Small intestine (tissue), 7 donors: Measurements from ENCODE around the gene MEIS2. TPM values are rescaled to one million over a fixed set of nuclear protein-coding genes. Genes with fewer than 3 reads are reported as not detected.

Experiments
- DNase-seq, 2 donors: peaks; one replicate each; pipeline versions ENCODE4 v3.0.0 to v3.0.0-alpha.2; 2013
- FAIRE-seq: peaks from 2 replicates; lab custom pipeline; 2012; peaks lifted over from hg19 to GRCh38; lab: Jason Lieb, UNC
- H3K27ac ChIP-seq, 3 donors: one replicate each; pipeline ENCODE4 v1.5.1; 2013; ENCODE audit warnings: low read length in 2 of 3, mild to moderate bottlenecking in 2 of 3, control low read depth in 1 of 3, inconsistent platforms in 1 of 3, low read depth in 1 of 3, moderate library complexity in 1 of 3
- H3K27me3 ChIP-seq, 3 donors: one replicate each; pipeline ENCODE4 v1.6.1; 2013; ENCODE audit warnings: low read length in 3 of 3, inconsistent platforms in 1 of 3; ENCODE audit not compliant: control insufficient read depth in 3 of 3, insufficient read depth in 3 of 3
- H3K36me3 ChIP-seq, 3 donors: one replicate each; pipeline ENCODE4 v1.6.1; 2013; ENCODE audit warnings: low read length in 3 of 3, inconsistent platforms in 1 of 3, low read depth in 1 of 3, mild to moderate bottlenecking in 1 of 3, moderate library complexity in 1 of 3; ENCODE audit not compliant: control insufficient read depth in 3 of 3, insufficient read depth in 2 of 3
- H3K4me1 ChIP-seq, 3 donors: one replicate each; pipeline ENCODE4 v1.6.1; 2013; ENCODE audit warnings: low read length in 2 of 3, inconsistent platforms in 1 of 3, low read depth in 1 of 3, mild to moderate bottlenecking in 1 of 3, moderate library complexity in 1 of 3; ENCODE audit not compliant: control insufficient read depth in 3 of 3, insufficient read depth in 2 of 3
- H3K4me3 ChIP-seq, 3 donors: one replicate each; pipeline ENCODE4 v1.5.1; 2013; ENCODE audit warnings: low read length in 3 of 3, control low read depth in 1 of 3, inconsistent platforms in 1 of 3, low read depth in 1 of 3, mild to moderate bottlenecking in 1 of 3, moderate library complexity in 1 of 3
- H3K9me3 ChIP-seq, 2 donors: one replicate each; pipeline ENCODE4 v1.6.1; 2013; ENCODE audit warnings: low read depth in 1 of 2, low read length in 1 of 2; ENCODE audit not compliant: control insufficient read depth in 2 of 2, insufficient read depth in 1 of 2
- WGBS, 3 donors: extraction: QIAGEN DNeasy Blood & Tissue Kit; methylation state at CpG; one replicate each; pipeline ENCODE4 v1.1.7; 2013; 5-methylcytosine and 5-hydroxymethylcytosine counted together
- polyA plus RNA-seq, 4 donors: library from polyadenylated mRNA; stranded (reverse) in 3 of 4; unstranded in 1 of 4; fragments of 200-250 nt in 3 of 4; fragments of 120-200 nt in 1 of 4; gene quantifications; one replicate each; pipeline versions ENCODE4 v1.2.1 to v1.2.3, GENCODE V29; 2013
- donor health status: healthy with polysubstance abuse.
- donor health status: control.
- donor health status: control.
- donor health status: Bipolar disorder and iron deficiency.
- donor health status: healthy.

The MEIS2 gene
- polyA plus RNA-seq, 4 donors, result 5.4 to 13.2 (median 10.2) TPM

GRCh38 chr15:37072181-37072580 is 28.2 kb downstream of the MEIS2 start:
- Histone ChIP-seq H3K27me3 (no peaks in the 10 kb centered on the region), H3K36me3 (no peaks in the 10 kb centered on the region), H3K27ac (no peak overlapping the region), H3K4me3 (no peak overlapping the region), H3K4me1 (no peaks in the 10 kb centered on the region), H3K9me3 (no peaks in the 10 kb centered on the region)
- 89 to 98% (median 97%) methylated on average over 1 of the region's 1 CpG for WGBS, 3 donors
- DNase-seq (no peak), FAIRE-seq (no peak)

DNA sequence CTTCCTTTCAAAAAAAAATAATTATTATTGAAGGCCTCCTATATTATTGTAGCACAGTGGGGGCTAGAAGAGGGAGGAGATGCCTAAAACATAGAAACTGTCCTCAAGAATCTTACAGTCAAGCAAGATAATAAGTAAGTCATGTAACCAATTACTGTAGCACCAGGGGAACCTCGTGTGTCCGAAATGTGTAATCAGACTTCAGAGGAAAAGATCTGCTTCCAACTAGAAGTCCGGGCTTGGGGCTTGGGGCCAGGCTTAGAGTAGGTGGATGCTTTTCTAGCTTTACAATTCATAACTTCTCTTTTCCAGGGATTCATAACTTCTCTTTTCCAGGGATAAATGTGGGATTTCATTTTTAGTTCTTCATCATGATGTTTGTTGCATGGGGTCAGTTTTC is 29.2 kb downstream of the MEIS2 start:
- Histone ChIP-seq H3K4me3 (no peak overlapping the region), H3K27ac (no peak overlapping the region), H3K9me3 (no peaks in the 10 kb centered on the region), H3K27me3 (no peaks in the 10 kb centered on the region), H3K36me3 (no peaks in the 10 kb centered on the region), H3K4me1 (no peaks in the 10 kb centered on the region)
- WGBS, 3 donors, result 80 to 90% (median 88%) methylated on average over 3 of the region's 3 CpGs
- no peak for FAIRE-seq
- no peak for DNase-seq

- DNase-seq (no peak), FAIRE-seq (no peak)
- 44 to 77% (median 74%) methylated on average over 2 of the region's 2 CpGs for WGBS, 3 donors
Observed at GRCh38 chr15:37070686-37071085, 29.7 kb downstream of the MEIS2 start.

GRCh38 chr15:37061996-37062395 is 38.4 kb downstream of the MEIS2 start:
- no peak for FAIRE-seq
- peak in 1 of 2 donors; percentile 27 for DNase-seq
- Histone ChIP-seq H3K27me3 (no peaks in the 10 kb centered on the region), H3K9me3 (no peaks in the 10 kb centered on the region), H3K36me3 (no peaks in the 10 kb centered on the region), H3K4me1 (no peaks in the 10 kb centered on the region), H3K4me3 (no peak overlapping the region), H3K27ac (no peak overlapping the region)
- WGBS, 3 donors, result 68 to 91% (median 81%) methylated on average over 1 of the region's 1 CpG

More at GRCh38 chr15:37070686-37071085, 29.7 kb downstream of the MEIS2 start:
- Histone ChIP-seq H3K4me1 (no peaks in the 10 kb centered on the region), H3K27me3 (no peaks in the 10 kb centered on the region), H3K9me3 (no peaks in the 10 kb centered on the region), H3K27ac (no peak overlapping the region), H3K4me3 (no peak overlapping the region), H3K36me3 (no peaks in the 10 kb centered on the region)

- Histone ChIP-seq H3K4me3 (no peak overlapping the region), H3K36me3 (peaks cover 0 to 2% (median 0%) of the 10 kb centered on the region in 3 donors), H3K4me1 (no peaks in the 10 kb centered on the region), H3K27me3 (no peaks in the 10 kb centered on the region), H3K27ac (no peak overlapping the region), H3K9me3 (no peaks in the 10 kb centered on the region)
- 9 to 20% (median 19%) methylated on average over 2 of the region's 2 CpGs for WGBS, 3 donors
- no peak for DNase-seq
- FAIRE-seq, result no peak
Observed at GRCh38 chr15:37059086-37059485, 41.3 kb downstream of the MEIS2 start.

DNA sequence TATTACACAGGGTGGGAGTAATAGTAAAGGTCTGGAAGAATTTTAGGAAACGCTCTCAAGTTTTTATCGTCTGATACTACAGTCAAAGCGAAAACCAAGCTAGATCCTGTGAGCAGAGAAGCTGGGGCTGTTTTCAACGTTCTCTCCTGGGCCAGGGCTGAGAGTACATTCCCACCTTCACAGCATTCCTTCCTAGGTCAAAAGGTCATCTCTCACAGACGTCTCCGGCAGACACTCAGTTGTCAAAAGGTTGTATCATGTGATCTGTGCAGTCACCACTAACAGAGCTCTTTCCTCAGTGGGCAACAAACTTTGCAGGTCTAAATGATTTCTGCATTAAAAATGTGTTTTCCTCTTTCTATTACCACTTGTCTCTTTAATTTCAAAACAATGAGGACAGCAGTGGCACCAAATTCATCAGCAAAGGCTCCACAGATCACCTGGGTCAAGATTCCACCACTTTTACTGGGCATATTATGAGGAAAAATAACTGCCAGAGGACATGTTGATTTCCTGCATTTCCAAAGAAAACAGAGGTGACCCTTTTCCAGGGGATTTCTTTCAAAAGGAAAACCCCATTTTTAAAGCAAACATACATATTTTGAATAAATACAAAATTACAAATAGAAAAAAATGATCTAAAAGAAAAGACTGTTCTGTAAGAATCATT is 41.9 kb downstream of the MEIS2 start:
- H3K27ac ChIP-seq, result no peak overlapping the region
- 65 to 67% (median 66%) methylated on average over 6 of the region's 6 CpGs for WGBS, 3 donors
- FAIRE-seq (no peak), DNase-seq (no peak)
- H3K36me3 ChIP-seq, result peaks cover 0 to 2% (median 0%) of the 10 kb centered on the region in 3 donors
- no peaks in the 10 kb centered on the region for H3K9me3 ChIP-seq
- H3K4me3 ChIP-seq, result no peak overlapping the region
- no peaks in the 10 kb centered on the region for H3K4me1 ChIP-seq
- no peaks in the 10 kb centered on the region for H3K27me3 ChIP-seq

DNA sequence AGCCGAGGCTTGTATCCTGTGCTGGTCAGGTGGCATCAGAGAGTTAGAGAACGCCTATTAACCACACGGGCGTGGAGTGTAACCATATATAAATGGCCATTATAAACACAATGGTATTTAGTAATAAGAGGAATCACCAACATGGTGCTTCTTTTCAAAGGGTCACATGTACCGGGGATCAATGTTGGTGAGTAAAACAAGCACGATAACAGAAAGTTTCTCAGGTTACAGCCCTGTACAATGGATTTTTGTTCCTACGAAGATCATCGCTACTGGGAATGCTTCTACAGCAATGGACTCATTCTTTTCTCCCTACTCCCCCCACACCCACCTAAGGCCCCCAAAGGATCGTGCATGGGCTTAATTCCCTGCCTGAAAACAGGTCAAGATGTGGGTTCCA is 42.5 kb downstream of the MEIS2 start:
- WGBS, 3 donors, result 90 to 94% (median 91%) methylated on average over 9 of the region's 9 CpGs
- FAIRE-seq, result no peak
- no peak for DNase-seq
- H3K4me3 ChIP-seq, result no peak overlapping the region
- H3K9me3 ChIP-seq, result no peaks in the 10 kb centered on the region
- peaks cover 0 to 2% (median 0%) of the 10 kb centered on the region in 3 donors for H3K36me3 ChIP-seq
- H3K27me3 ChIP-seq, result no peaks in the 10 kb centered on the region
- H3K4me1 ChIP-seq, result no peaks in the 10 kb centered on the region
- no peak overlapping the region for H3K27ac ChIP-seq

GRCh38 chr15:37057256-37057655 is 43.1 kb downstream of the MEIS2 start:
- H3K27me3 ChIP-seq, result no peaks in the 10 kb centered on the region
- no peak overlapping the region for H3K4me3 ChIP-seq
- 86 to 93% (median 89%) methylated on average over 7 of the region's 7 CpGs for WGBS, 3 donors
- peaks cover 0 to 2% (median 0%) of the 10 kb centered on the region in 3 donors for H3K36me3 ChIP-seq
- H3K9me3 ChIP-seq, result no peaks in the 10 kb centered on the region
- DNase-seq, result no peak
- no peaks in the 10 kb centered on the region for H3K4me1 ChIP-seq
- H3K27ac ChIP-seq, result no peak overlapping the region
- FAIRE-seq, result no peak
